ENCODE results near the gene SMTNL1.

The SMTNL1 gene

GRCh38 chr11:57586711-57587245, 49.4 kb downstream of the SMTNL1 start:
- no peak for DNase-seq

GRCh38 chr11:57588046-57588710, 50.8 kb downstream of the SMTNL1 start:
- DNase-seq = no peak

GRCh38 chr11:57596266-57596885, 59.0 kb downstream of the SMTNL1 start:
- no peak for DNase-seq

- DNase-seq = peak in 17 of 51 donors; percentile 3 to 61 (median 25)
Measured at GRCh38 chr11:57597461-57597915, 60.1 kb downstream of the SMTNL1 start, which contains the start of gene SERPING1. Gene SERPING1, plus strand, starts transcription at chr11:57597685. Its CDS starts 586 bp downstream, at chr11:57598271.

GRCh38 chr11:57597916-57598830, 60.8 kb downstream of the SMTNL1 start:
- DNase-seq = peak in 44 of 51 donors; percentile 4 to 65 (median 30)

- peak in 1 of 51 donors; percentile 20 for DNase-seq
Measured at GRCh38 chr11:57598831-57599155, 61.4 kb downstream of the SMTNL1 start.

- DNase-seq = no peak
Measured at GRCh38 chr11:57599381-57599780, 62.0 kb downstream of the SMTNL1 start.
